ENCODE results near the gene ZNF536. TPM values are rescaled to one million over a fixed set of nuclear protein-coding genes. Genes with fewer than 3 reads are reported as not detected.

The ZNF536 gene
- total and polyA plus RNA-seq, 2 of the 4 experiments (the other 2 are of a cell fraction), result not detected

GRCh38 chr19:30549151-30549550 is 177.0 kb downstream of the ZNF536 start:
- peaks cover 32% of the 10 kb centered on the region; the same call in 1 of the 2 replicates for H3K9me3 ChIP-seq (ENCODE audit: control insufficient read depth, insufficient read depth, low read length)
- H3K9me1 ChIP-seq (ENCODE audit: insufficient read depth, low read length), result no peaks in the 10 kb centered on the region
- ATAC-seq (ENCODE audit: low read depth) (no peak), DNase-seq (no peak)
- no peaks in the 10 kb centered on the region for H4K20me1 ChIP-seq (ENCODE audit: insufficient read depth, low read length)
- H3K4me3 ChIP-seq (ENCODE audit: insufficient read depth, low read depth, low read length), result no peak overlapping the region
- H3K79me1 ChIP-seq (ENCODE audit: low read depth in 1 of 2, low read length in 2 of 2), result no peaks in the 10 kb centered on the region
- no peak overlapping the region for H4K91ac ChIP-seq (ENCODE audit: insufficient read depth, low read depth, low read length)
- H2BK20ac ChIP-seq (ENCODE audit: low read depth, low read length), result no peak overlapping the region
- intact Hi-C loops (cut with micrococcal nuclease) (no loop called here), in situ Hi-C loops (cut with MboI; ENCODE audit: low sequenced_read_pairs) (no loop called here), dilution Hi-C loops (cut with HindIII; ENCODE audit: low sequenced_read_pairs, unreplicated experiment) (no loop called here)
- TF ChIP-seq, protein P1, sequence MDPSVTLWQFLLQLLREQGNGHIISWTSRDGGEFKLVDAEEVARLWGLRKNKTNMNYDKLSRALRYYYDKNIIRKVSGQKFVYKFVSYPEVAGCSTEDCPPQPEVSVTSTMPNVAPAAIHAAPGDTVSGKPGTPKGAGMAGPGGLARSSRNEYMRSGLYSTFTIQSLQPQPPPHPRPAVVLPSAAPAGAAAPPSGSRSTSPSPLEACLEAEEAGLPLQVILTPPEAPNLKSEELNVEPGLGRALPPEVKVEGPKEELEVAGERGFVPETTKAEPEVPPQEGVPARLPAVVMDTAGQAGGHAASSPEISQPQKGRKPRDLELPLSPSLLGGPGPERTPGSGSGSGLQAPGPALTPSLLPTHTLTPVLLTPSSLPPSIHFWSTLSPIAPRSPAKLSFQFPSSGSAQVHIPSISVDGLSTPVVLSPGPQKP (IDR thresholded peaks at IDR 0.05; ENCODE audit: borderline replicate concordance, low read depth, low read length), result no peak
- TF ChIP-seq MXI1 (IDR thresholded peaks at IDR 0.05; ENCODE audit: borderline replicate concordance, low read depth, low read length) (no peak), MAFK (IDR thresholded peaks at IDR 0.05; ENCODE audit: low read depth, low read length) (no peak), FOS (IDR thresholded peaks at IDR 0.05; ENCODE audit: low read depth, low read length) (no peak), MAZ (IDR thresholded peaks at IDR 0.05; ENCODE audit: borderline replicate concordance, low read depth, low read length) (no peak), RFX5 (IDR thresholded peaks at IDR 0.05; ENCODE audit: low read depth, low read length) (no peak), BHLHE40 (IDR thresholded peaks at IDR 0.05; ENCODE audit: low read depth, low read length) (no peak), RCOR1 (IDR thresholded peaks at IDR 0.05; ENCODE audit: insufficient replicate concordance, low read length) (no peak), CTCF (conservative IDR thresholded peaks at IDR 0.05; ENCODE audit: low read depth, low read length) (no peak), CEBPB (IDR thresholded peaks at IDR 0.05; ENCODE audit: low read depth, low read length) (no peak), RAD21 (IDR thresholded peaks at IDR 0.05; ENCODE audit: low read length) (no peak), CHD1 (IDR thresholded peaks at IDR 0.05; ENCODE audit: low read depth, low read length) (no peak), POLR2A (IDR thresholded peaks at IDR 0.05; ENCODE audit: low read depth, low read length) (no peak), SMC3 (IDR thresholded peaks at IDR 0.05; ENCODE audit: low read depth, low read length) (no peak), NFE2L2 (IDR thresholded peaks at IDR 0.05; ENCODE audit: low read depth, low read length) (no peak)
- TF ChIP-seq, protein P2, sequence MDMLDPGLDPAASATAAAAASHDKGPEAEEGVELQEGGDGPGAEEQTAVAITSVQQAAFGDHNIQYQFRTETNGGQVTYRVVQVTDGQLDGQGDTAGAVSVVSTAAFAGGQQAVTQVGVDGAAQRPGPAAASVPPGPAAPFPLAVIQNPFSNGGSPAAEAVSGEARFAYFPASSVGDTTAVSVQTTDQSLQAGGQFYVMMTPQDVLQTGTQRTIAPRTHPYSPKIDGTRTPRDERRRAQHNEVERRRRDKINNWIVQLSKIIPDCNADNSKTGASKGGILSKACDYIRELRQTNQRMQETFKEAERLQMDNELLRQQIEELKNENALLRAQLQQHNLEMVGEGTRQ (IDR thresholded peaks at IDR 0.05; ENCODE audit: low read depth, low read length), result no peak
- H2BK5ac ChIP-seq (ENCODE audit: low read depth, low read length, poor library complexity, severe bottlenecking), result no peak overlapping the region
- no peak overlapping the region for H2AK5ac ChIP-seq (ENCODE audit: low read depth, low read length)
- H3K23ac ChIP-seq (ENCODE audit: low read depth, low read length), result no peak overlapping the region
- no peak overlapping the region for H4K5ac ChIP-seq (ENCODE audit: low read depth, low read length)
- no peak overlapping the region for H3K14ac ChIP-seq (replicated peaks; ENCODE audit: low read depth, low read length)
- H2AK9ac ChIP-seq (replicated peaks; ENCODE audit: low read depth, low read length, poor library complexity), result no peak overlapping the region
- no peaks in the 10 kb centered on the region for H3K4me1 ChIP-seq (ENCODE audit: control insufficient read depth, insufficient read depth, low read length)
- no peaks in the 10 kb centered on the region for H3K36me3 ChIP-seq (ENCODE audit: control insufficient read depth, insufficient read depth, low read length)
- H3K56ac ChIP-seq (ENCODE audit: extremely low read depth, insufficient read depth, low read length), result no peak overlapping the region
- WGBS, 2 experiments (ENCODE audit: extremely low coverage in 2 of 2, insufficient read length in 1 of 2), result 74% methylated on average over 3 of the region's 13 CpGs; no CpG with 5 or more reads in 1 of the 2 experiments
- POLR2A ChIA-PET (ENCODE audit: unreplicated experiment), result no interaction called here
- H3K27ac ChIP-seq (ENCODE audit: insufficient read depth, low read length), result no peak overlapping the region
- no peak overlapping the region for H3K9ac ChIP-seq (ENCODE audit: low read depth, low read length)
- H3K18ac ChIP-seq (ENCODE audit: low read depth, low read length), result no peak overlapping the region
- H3K27me3 ChIP-seq (ENCODE audit: control insufficient read depth, insufficient read depth, low read length), result no peaks in the 10 kb centered on the region
- no peak overlapping the region for H2AFZ ChIP-seq (replicated peaks; ENCODE audit: low read length, poor library complexity)
- no peak overlapping the region for H3K4ac ChIP-seq (ENCODE audit: low read depth, low read length)
- no peak overlapping the region for H2BK120ac ChIP-seq (ENCODE audit: low read depth, low read length)
- CTCF ChIA-PET, result no interaction called here
- no TSS peak for BruUV-seq (replicated peaks)
- H4K8ac ChIP-seq (ENCODE audit: low read depth in 2 of 2, low read length in 2 of 2), result no peak overlapping the region
- H3K4me2 ChIP-seq (ENCODE audit: low read depth, low read length), result no peak overlapping the region
- H2BK15ac ChIP-seq (ENCODE audit: low read depth, low read length), result no peak overlapping the region

All from IMR-90 (cell line).